K562 treated with DMSO at 1 percent for 12 hours (cell line): ENCODE results near the gene GNB1. TPM values are rescaled to one million over a fixed set of nuclear protein-coding genes. Genes with fewer than 3 reads are reported as not detected.

Experiments used
- total RNA-seq: library from RNA; unstranded; fragments of 300-600 nt; gene quantifications from 2 replicates; pipeline ENCODE4 v1.2.3, GENCODE V29; 2022; ENCODE audit not compliant: insufficient read depth

Gene GNB1
- total RNA-seq, result 126 and 240 TPM in 2 replicates

GRCh38 chr1:1890506-1891348 lies at the start of gene GNB1:
TSS of gene GNB1 (minus strand) at chr1:1891087. CDS start at chr1:1825453, 65,634 bp downstream.

GRCh38 chr1:1918901-1919303 lies 28.0 kb upstream of the GNB1 start, which contains the start of gene TMEM52:
TSS of gene TMEM52 (minus strand) at chr1:1919279. CDS start at chr1:1919265, 14 bp downstream.

GRCh38 chr1:1914971-1915692 lies 24.2 kb upstream of the GNB1 start, which contains the start of gene CALML6:
TSS of gene CALML6 (plus strand) at chr1:1915260. CDS start at chr1:1915281, 21 bp downstream.

GRCh38 chr1:1777950-1778662 lies 112.8 kb downstream of the GNB1 start, which contains the start of gene NADK:
TSS of gene NADK (minus strand) at chr1:1778470. CDS start at chr1:1765406, 13,064 bp downstream.

Other genes with a start within 250 kb of the GNB1 start
- 38.3 and 43.9 TPM in 2 replicates for gene CDK11B, start 232.1 kb downstream of the GNB1 start, total RNA-seq
- gene SLC35E2B, start 198.3 kb downstream of the GNB1 start, total RNA-seq, result 27.4 and 89.1 TPM in 2 replicates
- 32.0 and 76.1 TPM in 2 replicates for gene CDK11A, start 166.7 kb downstream of the GNB1 start, total RNA-seq
- 53.1 and 91.0 TPM in 2 replicates for gene NADK, start 112.6 kb downstream of the GNB1 start, total RNA-seq
- not detected in 2 replicates for gene CALML6, start 24.2 kb upstream of the GNB1 start, total RNA-seq
- 3.8 and 6.5 TPM in 2 replicates for gene TMEM52, start 28.2 kb upstream of the GNB1 start, total RNA-seq
- gene CFAP74, start 112.7 kb upstream of the GNB1 start, total RNA-seq, result 0.27 TPM in 1 of 2 replicates, not detected in the other
- gene GABRD, start 128.3 kb upstream of the GNB1 start, total RNA-seq, result not detected in 2 replicates
- 3.7 and 7.2 TPM in 2 replicates for gene PRKCZ, start 159.3 kb upstream of the GNB1 start, total RNA-seq